H9 (cell line): ENCODE measurements around the gene TMEM106C. TPM values are rescaled to one million over a fixed set of nuclear protein-coding genes. Genes with fewer than 3 reads are reported as not detected.

ENCODE experiments used
- DNase-seq: peaks from one replicate; pipeline ENCODE4 v3.0.0-alpha.2; 2017
- H2AFZ ChIP-seq: one replicate; pipeline ENCODE4 v1.6.1; 2013; ENCODE audit warnings: mild to moderate bottlenecking, low read length, control low read depth, moderate library complexity
- H2AK5ac ChIP-seq: 2 replicates; pipeline ENCODE4 v1.6.1; 2013; ENCODE audit warnings: low read length, control low read depth, mixed read lengths; ENCODE audit not compliant: insufficient read length
- H2BK120ac ChIP-seq: one replicate; pipeline ENCODE4 v1.6.1; 2013; ENCODE audit warnings: low read depth, mild to moderate bottlenecking, low read length, control low read depth, inconsistent platforms; ENCODE audit not compliant: poor library complexity, severe bottlenecking
- H2BK12ac ChIP-seq: 2 replicates; pipeline ENCODE4 v1.6.1; 2013; ENCODE audit warnings: low read length, control low read depth, mixed read lengths, low read depth; ENCODE audit not compliant: insufficient read length
- H2BK15ac ChIP-seq: 2 replicates; pipeline ENCODE4 v1.6.1; 2013; ENCODE audit warnings: low read depth, low read length, control low read depth
- H2BK20ac ChIP-seq: one replicate; pipeline ENCODE4 v1.6.1; 2013; ENCODE audit warnings: low read depth, mild to moderate bottlenecking, low read length, control low read depth, inconsistent platforms; ENCODE audit not compliant: poor library complexity, severe bottlenecking
- H2BK5ac ChIP-seq: 2 replicates; pipeline ENCODE4 v1.6.1; 2013; ENCODE audit warnings: low read length, control low read depth, mixed read lengths; ENCODE audit not compliant: insufficient read length
- H3K14ac ChIP-seq: 2 replicates; pipeline ENCODE4 v1.6.1; 2013; ENCODE audit warnings: low read length, control low read depth; ENCODE audit not compliant: insufficient read depth
- H3K18ac ChIP-seq: 2 replicates; pipeline ENCODE4 v1.6.1; 2013; ENCODE audit warnings: low read depth, mild to moderate bottlenecking, mixed read lengths, low read length, control low read depth; ENCODE audit not compliant: insufficient read length
- H3K23ac ChIP-seq: 2 replicates; pipeline ENCODE4 v1.6.1; 2013; ENCODE audit warnings: low read length, control low read depth, mixed read lengths, low read depth; ENCODE audit not compliant: insufficient read length
- H3K23me2 ChIP-seq: 2 replicates; pipeline ENCODE4 v1.6.1; 2013; ENCODE audit warnings: low read depth, mild to moderate bottlenecking, mixed read lengths, low read length, control low read depth; ENCODE audit not compliant: insufficient read length, poor library complexity, severe bottlenecking
- H3K27ac ChIP-seq: 2 replicates; pipeline ENCODE4 v1.5.1; 2013; ENCODE audit warnings: low read length, control low read depth, mixed read lengths, low read depth; ENCODE audit not compliant: insufficient read length
- H3K27me3 ChIP-seq: 2 replicates; pipeline ENCODE4 v1.6.1; 2013; ENCODE audit warnings: low read length, control low read depth, inconsistent platforms; ENCODE audit not compliant: insufficient read depth
- H3K4ac ChIP-seq: 2 replicates; pipeline ENCODE4 v1.6.1; 2013; ENCODE audit warnings: low read depth, mild to moderate bottlenecking, control low read depth, inconsistent platforms, low read length, moderate library complexity
- H3K4me1 ChIP-seq: 2 replicates; pipeline ENCODE4 v1.6.1; 2013; ENCODE audit warnings: low read length, control low read depth, inconsistent platforms; ENCODE audit not compliant: insufficient read depth
- H3K4me2 ChIP-seq: 2 replicates; pipeline ENCODE4 v1.6.1; 2013; ENCODE audit warnings: low read length, control low read depth, mixed read lengths; ENCODE audit not compliant: insufficient read length, insufficient read depth
- H3K56ac ChIP-seq: 2 replicates; pipeline ENCODE4 v1.6.1; 2013; ENCODE audit warnings: low read depth, mild to moderate bottlenecking, mixed read lengths, low read length, control low read depth; ENCODE audit not compliant: insufficient read length
- H3K79me1 ChIP-seq: 2 replicates; pipeline ENCODE4 v1.6.1; 2013; ENCODE audit warnings: low read depth, mild to moderate bottlenecking, moderate library complexity, low read length, control low read depth, inconsistent platforms; ENCODE audit not compliant: insufficient read depth, poor library complexity, severe bottlenecking
- H3K79me2 ChIP-seq: 2 replicates; pipeline ENCODE4 v1.6.1; 2013; ENCODE audit warnings: low read length, control low read depth, inconsistent platforms; ENCODE audit not compliant: insufficient read depth
- H3K9ac ChIP-seq: 2 replicates; pipeline ENCODE4 v1.6.1; 2013; ENCODE audit warnings: low read length, control low read depth, mixed read lengths; ENCODE audit not compliant: insufficient read length; ENCODE audit errors: extremely low read depth
- H3K9me3 ChIP-seq: one replicate; pipeline ENCODE4 v1.6.1; 2013; ENCODE audit warnings: low read depth, low read length, inconsistent platforms; ENCODE audit not compliant: control insufficient read depth
- H3T11ph ChIP-seq: one replicate; pipeline ENCODE4 v1.6.1; 2013; ENCODE audit warnings: mild to moderate bottlenecking, low read length, control low read depth, inconsistent platforms
- H4K20me1 ChIP-seq: one replicate; pipeline ENCODE4 v1.6.1; 2013; ENCODE audit not compliant: control insufficient read depth, insufficient read length, insufficient read depth
- H4K5ac ChIP-seq: 2 replicates; pipeline ENCODE4 v1.6.1; 2013; ENCODE audit warnings: low read depth, mild to moderate bottlenecking, mixed read lengths, low read length, control low read depth; ENCODE audit not compliant: insufficient read length
- H4K8ac ChIP-seq: replicated peaks from 2 replicates; pipeline ENCODE4 v1.6.1; 2013; ENCODE audit warnings: low read length, control low read depth, mixed read lengths, low read depth; ENCODE audit not compliant: insufficient read length
- H4K91ac ChIP-seq: 2 replicates; pipeline ENCODE4 v1.6.1; 2013; ENCODE audit warnings: low read depth, mild to moderate bottlenecking, moderate library complexity, mixed read lengths, low read length, control low read depth; ENCODE audit not compliant: insufficient read length
- H3K27ac Mint-ChIP-seq, 3 experiments: 2 replicates in 2 of 3; 3 replicates in 1 of 3; pipeline ENCODE4 v1.8.0; 2020 to 2021; ENCODE audit warnings: mixed read lengths in 3 of 3, mild to moderate bottlenecking in 1 of 3, moderate library complexity in 1 of 3
- H3K27me3 Mint-ChIP-seq: 2 replicates; pipeline ENCODE4 v1.8.0; 2021; ENCODE audit warnings: low read depth, mild to moderate bottlenecking, moderate library complexity, mixed read lengths
- H3K36me3 Mint-ChIP-seq, 3 experiments: 2 replicates in 2 of 3; 3 replicates in 1 of 3; pipeline ENCODE4 v1.8.0; 2020 to 2021; ENCODE audit warnings: low read depth in 3 of 3, mixed read lengths in 3 of 3; ENCODE audit not compliant: insufficient read depth in 1 of 3
- H3K4me1 Mint-ChIP-seq, 2 experiments: 2 replicates each; pipeline ENCODE4 v1.8.0; 2020; ENCODE audit warnings: mixed read lengths in 2 of 2
- H3K4me3 Mint-ChIP-seq, 2 experiments: 2 replicates in 1 of 2; 3 replicates in 1 of 2; pipeline ENCODE4 v1.8.0; 2020 to 2021; ENCODE audit warnings: mild to moderate bottlenecking in 2 of 2, mixed read lengths in 2 of 2, moderate library complexity in 1 of 2
- H3K9me3 Mint-ChIP-seq, 2 experiments: 2 replicates in 1 of 2; 3 replicates in 1 of 2; pipeline ENCODE4 v1.8.0; 2020; ENCODE audit warnings: mild to moderate bottlenecking in 2 of 2, mixed read lengths in 2 of 2, moderate library complexity in 1 of 2
- CTCF ChIP-seq: fragments of 200-600 bp; sonication (generic); conservative IDR thresholded peaks from 3 replicates; pipeline ENCODE4 v1.8.0; 2021; ENCODE audit warnings: antibody characterized with exemption, mild to moderate bottlenecking
- WGBS: extraction: QIAGEN DNeasy Blood & Tissue Kit; methylation state at CpG from one replicate; pipeline ENCODE4 v1.1.7; 2013; ENCODE audit warnings: missing lambda C conversion rate, low lambda C conversion rate, mixed read lengths; ENCODE audit not compliant: insufficient read length; ENCODE audit errors: extremely low coverage; 5-methylcytosine and 5-hydroxymethylcytosine counted together
- total RNA-seq: library from RNA; stranded (reverse); gene quantifications from 2 replicates; pipeline ENCODE4 v1.2.1, GENCODE V29; 2021

Gene TMEM106C
- total RNA-seq, 1 experiment from 2014 or later = 43.7 TPM

- no peak overlapping the region for H4K8ac ChIP-seq
- H3K4me1 ChIP-seq = no peaks in the 10 kb centered on the region
- H3K9me3 ChIP-seq = no peaks in the 10 kb centered on the region
- H2BK5ac ChIP-seq = no peak overlapping the region
- no peak overlapping the region for H3K9ac ChIP-seq
- H4K91ac ChIP-seq = no peak overlapping the region
- no peak overlapping the region for H2AK5ac ChIP-seq
- H3K14ac ChIP-seq = no peak overlapping the region
- no peak overlapping the region for H3K4me2 ChIP-seq
- Mint-ChIP-seq H3K27me3 (peaks cover 100% of the 10 kb centered on the region), H3K36me3 (no peaks in the 10 kb centered on the region), H3K27ac (no peak overlapping the region), H3K4me3 (no peak overlapping the region), H3K4me1 (0 out of 4 replicates have a peak, but pooled peaks cover 0 to under 1% of the 10 kb centered on the region in 2 experiments), H3K9me3 (peaks cover 0 to 3% of the 10 kb centered on the region in 2 experiments; a peak in 2 of 5 replicates)
- H2BK20ac ChIP-seq = no peak overlapping the region
- DNase-seq = no peak
- H2AFZ ChIP-seq = no peak overlapping the region
- no peak overlapping the region for H3K23ac ChIP-seq
- no peak overlapping the region for H3K56ac ChIP-seq
- H4K5ac ChIP-seq = no peak overlapping the region
- H2BK15ac ChIP-seq = no peak overlapping the region
- H4K20me1 ChIP-seq = no peaks in the 10 kb centered on the region
- H2BK12ac ChIP-seq = no peak overlapping the region
- WGBS = no CpG with 5 or more reads among the region's 7 CpGs
- no peaks in the 10 kb centered on the region for H3K79me2 ChIP-seq
- no peak overlapping the region for H3K4ac ChIP-seq
- H2BK120ac ChIP-seq = no peak overlapping the region
- no peak overlapping the region for H3K27ac ChIP-seq
- no peak overlapping the region for H3T11ph ChIP-seq
- no peak overlapping the region for H3K18ac ChIP-seq
- TF ChIP-seq CTCF = no peak
- H3K23me2 ChIP-seq = no peaks in the 10 kb centered on the region
- no peaks in the 10 kb centered on the region for H3K79me1 ChIP-seq
- peaks cover 89% of the 10 kb centered on the region for H3K27me3 ChIP-seq
Measured at GRCh38 chr12:48015954-48016353, 52.6 kb downstream of the TMEM106C start.
